ENCODE measurements around the gene HHIPL1. TPM values are rescaled to one million over a fixed set of nuclear protein-coding genes. Genes with fewer than 3 reads are reported as not detected.

HHIPL1 gene
- total RNA-seq, 6 experiments from 2014 or later, result 0.43 to 1.4 (median 0.66) TPM

GRCh38 chr14:99667045-99667444, 22.1 kb downstream of the HHIPL1 start:
- H3K36me3 ChIP-seq, result no peaks in the 10 kb centered on the region
- DNase-seq (no peak), ATAC-seq (no peak)
- H3K4me3 ChIP-seq, result no peak overlapping the region
- H3K4me1 ChIP-seq, result peaks cover 0 to 6% (median 3%) of the 10 kb centered on the region in 4 donors
- intact Hi-C loops (cut with DNase I), result no loop called here
- H3K27me3 ChIP-seq, result no peaks in the 10 kb centered on the region
- no peak for TF ChIP-seq CTCF (IDR thresholded peaks at IDR 0.05)
- no peak for TF ChIP-seq POLR2A (IDR thresholded peaks at IDR 0.05)
- H3K27ac ChIP-seq, result no peak overlapping the region
- no peaks in the 10 kb centered on the region for H3K9me3 ChIP-seq
- 40% methylated on average over 1 of the region's 2 CpGs for WGBS (ENCODE audit: insufficient coverage, low coverage, low lambda C conversion rate, missing lambda C conversion rate)

- no peak for DNase-seq
- TF ChIP-seq CTCF (IDR thresholded peaks at IDR 0.05), result no peak
- no peak for TF ChIP-seq POLR2A (IDR thresholded peaks at IDR 0.05)
- intact Hi-C loops (cut with DNase I), result no loop called here
- H3K36me3 ChIP-seq, result no peaks in the 10 kb centered on the region
- H3K4me1 ChIP-seq, result peaks cover 0 to 11% (median 5%) of the 10 kb centered on the region in 4 donors
- H3K27ac ChIP-seq, result no peak overlapping the region
- peak in 3 of 4 donors; percentile 13 to 38 (median 18) for ATAC-seq
- H3K9me3 ChIP-seq, result no peaks in the 10 kb centered on the region
- no CpG with 5 or more reads among the region's 9 CpGs for WGBS (ENCODE audit: insufficient coverage, low coverage, low lambda C conversion rate, missing lambda C conversion rate)
- no peaks in the 10 kb centered on the region for H3K27me3 ChIP-seq
- no peak overlapping the region for H3K4me3 ChIP-seq
Measured at GRCh38 chr14:99667821-99668220, 22.9 kb downstream of the HHIPL1 start.

GRCh38 chr14:99668307-99669295, 23.7 kb downstream of the HHIPL1 start:
- Histone ChIP-seq H3K27ac (no peak overlapping the region), H3K4me3 (no peak overlapping the region), H3K36me3 (no peaks in the 10 kb centered on the region), H3K4me1 (peaks cover 0 to 11% (median 5%) of the 10 kb centered on the region in 4 donors), H3K9me3 (no peaks in the 10 kb centered on the region), H3K27me3 (no peaks in the 10 kb centered on the region)
- TF ChIP-seq CTCF (IDR thresholded peaks at IDR 0.05) (no peak), POLR2A (IDR thresholded peaks at IDR 0.05) (no peak)
- DNase-seq, result peak in 1 of 3 donors; percentile 22
- ATAC-seq, result no peak
- WGBS (ENCODE audit: insufficient coverage, low coverage, low lambda C conversion rate, missing lambda C conversion rate), result 78% methylated on average over 13 of the region's 27 CpGs
- intact Hi-C loops (cut with DNase I), result no loop called here

GRCh38 chr14:99670361-99671234, 25.7 kb downstream of the HHIPL1 start:
- DNase-seq, result no peak
- H3K27me3 ChIP-seq, result no peaks in the 10 kb centered on the region
- intact Hi-C loops (cut with DNase I), result no loop called here
- WGBS (ENCODE audit: insufficient coverage, low coverage, low lambda C conversion rate, missing lambda C conversion rate), result 83% methylated on average over 14 of the region's 14 CpGs
- ATAC-seq, result no peak
- H3K4me1 ChIP-seq, result peaks cover 0 to 11% (median 5%) of the 10 kb centered on the region in 4 donors
- H3K9me3 ChIP-seq, result no peaks in the 10 kb centered on the region
- no peaks in the 10 kb centered on the region for H3K36me3 ChIP-seq
- no peak overlapping the region for H3K4me3 ChIP-seq
- no peak overlapping the region for H3K27ac ChIP-seq
- TF ChIP-seq CTCF (IDR thresholded peaks at IDR 0.05), result no peak
- no peak for TF ChIP-seq POLR2A (IDR thresholded peaks at IDR 0.05)
